Tibial artery (tissue), 4 donors: ENCODE data around the gene PPP2R2C.
A peak's percentile ranks its signal among the peaks of the same experiment; 100 is the strongest.

Experiments used
- DNase-seq, 2 donors: peaks; one replicate each; pipeline ENCODE4 v3.0.0-alpha.2; 2019
- H3K27ac ChIP-seq, 2 donors: fragments of 200-600 bp; sonication (generic) in 1 of 2; 1 replicate in 1 of 2; 2 replicates in 1 of 2; pipeline ENCODE4 v1.5.1; 2018 to 2019; ENCODE audit warnings: mild to moderate bottlenecking in 1 of 2
- H3K27me3 ChIP-seq, 2 donors: fragments of 200-600 bp; sonication (generic) in 1 of 2; one replicate each; pipeline versions ENCODE4 v1.5.1 to v1.6.0; 2016 to 2019
- H3K36me3 ChIP-seq, 3 donors: fragments of 200-600 bp; sonication (generic) in 2 of 3; one replicate each; pipeline ENCODE4 v1.5.1; 2016 to 2019; ENCODE audit warnings: mild to moderate bottlenecking in 2 of 3
- H3K4me1 ChIP-seq, 4 donors: fragments of 200-600 bp; sonication (generic) in 2 of 4; 1 replicate in 3 of 4; 2 replicates in 1 of 4; pipeline ENCODE4 v1.5.1; 2016 to 2019
- H3K4me3 ChIP-seq, 2 donors: fragments of 200-600 bp; sonication (generic) in 1 of 2; 1 replicate in 1 of 2; 2 replicates in 1 of 2; pipeline ENCODE4 v1.5.1; 2018 to 2019; ENCODE audit warnings: mild to moderate bottlenecking in 2 of 2
- H3K9me3 ChIP-seq, 3 donors: fragments of 200-600 bp; sonication (generic) in 1 of 3; one replicate each; pipeline ENCODE4 v1.5.1; 2016 to 2019
- CTCF ChIP-seq, 2 experiments: fragments of 200-600 bp in 1 of 2; fragments of 450-650 bp in 1 of 2; IDR thresholded peaks; one replicate each; pipeline ENCODE4 v1.5.1; 2017 to 2019; ENCODE audit warnings: antibody characterized with exemption in 2 of 2, mild to moderate bottlenecking in 1 of 2, moderate library complexity in 1 of 2
- intact Hi-C: fragments of 100-400 bp; cut with DNase I; formaldehyde crosslinking; loops from one replicate; pipeline ENCODE4 v1.15.0; 2023; ENCODE audit warnings: low total_unique reads

PPP2R2C gene

GRCh38 chr4:6309777-6310176, 162.6 kb downstream of the PPP2R2C start:
- TF ChIP-seq CTCF (IDR thresholded peaks at IDR 0.05) = no peak
- H3K9me3 ChIP-seq = no peaks in the 10 kb centered on the region
- H3K4me3 ChIP-seq = peak overlapping the region in 1 of 2 donors; percentile 54
- intact Hi-C loops = no loop called here
- peaks cover 1 to 7% (median 5%) of the 10 kb centered on the region in 3 donors for H3K36me3 ChIP-seq
- H3K27ac ChIP-seq = no peak overlapping the region
- H3K27me3 ChIP-seq = peaks cover 0 to 12% of the 10 kb centered on the region in 2 donors
- DNase-seq = no peak
- peaks cover 0 to 12% (median 6%) of the 10 kb centered on the region in 4 donors for H3K4me1 ChIP-seq

GRCh38 chr4:6308899-6309643, 163.3 kb downstream of the PPP2R2C start:
- intact Hi-C loops = no loop called here
- Histone ChIP-seq H3K4me3 (peak overlapping the region; percentile 29 to 54), H3K27ac (no peak overlapping the region), H3K4me1 (peaks cover 0 to 12% (median 6%) of the 10 kb centered on the region in 4 donors), H3K27me3 (peaks cover 0 to 12% of the 10 kb centered on the region in 2 donors), H3K36me3 (peaks cover 8 to 14% (median 12%) of the 10 kb centered on the region in 3 donors), H3K9me3 (no peaks in the 10 kb centered on the region)
- no peak for DNase-seq
- no peak for TF ChIP-seq CTCF (IDR thresholded peaks at IDR 0.05)

- H3K27ac ChIP-seq = no peak overlapping the region
- peaks cover 0 to 12% of the 10 kb centered on the region in 2 donors for H3K27me3 ChIP-seq
- no peak for DNase-seq
- H3K36me3 ChIP-seq = peaks cover 20 to 26% (median 23%) of the 10 kb centered on the region in 3 donors
- no peaks in the 10 kb centered on the region for H3K9me3 ChIP-seq
- H3K4me3 ChIP-seq = no peak overlapping the region
- peaks cover 0 to 12% (median 6%) of the 10 kb centered on the region in 4 donors for H3K4me1 ChIP-seq
- intact Hi-C loops = no loop called here
- no peak for TF ChIP-seq CTCF (IDR thresholded peaks at IDR 0.05)
Measured at GRCh38 chr4:6307891-6308290, 164.5 kb downstream of the PPP2R2C start.

GRCh38 chr4:6307230-6307629, 165.2 kb downstream of the PPP2R2C start:
- Histone ChIP-seq H3K27ac (no peak overlapping the region), H3K27me3 (peaks cover 0 to 12% of the 10 kb centered on the region in 2 donors), H3K4me3 (no peak overlapping the region), H3K4me1 (peaks cover 0 to 12% (median 6%) of the 10 kb centered on the region in 4 donors), H3K9me3 (no peaks in the 10 kb centered on the region), H3K36me3 (peaks cover 27 to 33% (median 30%) of the 10 kb centered on the region in 3 donors)
- no peak for DNase-seq
- no peak for TF ChIP-seq CTCF (IDR thresholded peaks at IDR 0.05)
- intact Hi-C loops = no loop called here

GRCh38 chr4:6306299-6306698, 166.1 kb downstream of the PPP2R2C start:
- Histone ChIP-seq H3K36me3 (peaks cover 36 to 42% (median 39%) of the 10 kb centered on the region in 3 donors), H3K27ac (no peak overlapping the region), H3K4me1 (peaks cover 0 to 12% (median 6%) of the 10 kb centered on the region in 4 donors), H3K4me3 (no peak overlapping the region), H3K9me3 (no peaks in the 10 kb centered on the region), H3K27me3 (peaks cover 0 to 12% of the 10 kb centered on the region in 2 donors)
- DNase-seq = no peak
- no peak for TF ChIP-seq CTCF (IDR thresholded peaks at IDR 0.05)
- intact Hi-C loops = no loop called here
